GM12878 (cell line): ENCODE measurements around the gene NEAT1. TPM values are rescaled to one million over a fixed set of nuclear protein-coding genes. Genes with fewer than 3 reads are reported as not detected.
A peak's percentile ranks its signal among the peaks of the same experiment; 100 is the strongest.

Experiments
- CHD2 ChIP-seq: IDR thresholded peaks from 2 replicates; pipeline ENCODE4 v1.6.1; 2011; ENCODE audit warnings: low read depth, low read length, improper control_type of control experiment, borderline replicate concordance
- CTCF ChIP-seq, 3 experiments: IDR thresholded peaks in 2 of 3; conservative IDR thresholded peaks in 1 of 3; 2 replicates each; pipeline ENCODE4 v1.5.1; 2011; ENCODE audit warnings: low read depth in 3 of 3, low read length in 3 of 3, mild to moderate bottlenecking in 3 of 3, control low read depth in 2 of 3, moderate library complexity in 2 of 3, inconsistent platforms in 1 of 3, mixed read lengths in 1 of 3; ENCODE audit not compliant: control insufficient read depth in 2 of 3, insufficient read depth in 1 of 3; ENCODE audit errors: extremely low read depth in 1 of 3
- KDM1A ChIP-seq: fragments of 200-600 bp; sonication (generic); IDR thresholded peaks from 2 replicates; pipeline ENCODE4 v1.6.1; 2016; ENCODE audit warnings: borderline replicate concordance
- SIX5 ChIP-seq: IDR thresholded peaks from 2 replicates; pipeline ENCODE4 v1.6.1; 2011; ENCODE audit warnings: mild to moderate bottlenecking, low read depth, low read length, moderate library complexity; ENCODE audit not compliant: severe bottlenecking
- STAT3 ChIP-seq: IDR thresholded peaks from 2 replicates; pipeline ENCODE4 v1.6.1; 2011; ENCODE audit warnings: low read depth, low read length, improper control_type of control experiment
- ZNF592 ChIP-seq: fragments of 450-650 bp; IDR thresholded peaks from 2 replicates; pipeline ENCODE4 v1.6.1; 2017; ENCODE audit warnings: mild to moderate bottlenecking, moderate library complexity
- polyA plus RNA-seq, 11 experiments: library from polyadenylated mRNA; depleted of rRNA in 4 of 11; unstranded in 6 of 11; stranded (reverse) in 5 of 11; fragments of >200 nt; fragmentation: Nextera tagmentation in 4 of 11; fragmentation: Illumina TruSeq in 1 of 11; extraction: Ambion mirVana in 4 of 11; extraction: Trizol in 1 of 11; gene quantifications; 1 replicate in 1 of 11; 2 replicates in 10 of 11; pipeline versions ENCODE4 v1.2.1 to v1.2.3, GENCODE V29; 2011 to 2016; ENCODE audit warnings: inconsistent platforms in 2 of 11, missing spikeins in 2 of 11, low read depth in 1 of 11
- total RNA-seq, 4 experiments: library from RNA; depleted of rRNA in 3 of 4; stranded (reverse); fragments of >200 nt in 3 of 4; fragmentation: Illumina TruSeq in 1 of 4; extraction: Trizol in 1 of 4; gene quantifications; 2 replicates each; pipeline versions ENCODE4 v1.2.1 to v1.2.3, GENCODE V29; 2013 to 2021

NEAT1 gene
- total and polyA plus RNA-seq, 10 of the 15 experiments (the other 5 are each of a cell fraction or from before 2014, with no cell fraction given): 13.6 to 328 (median 69.4) TPM

- TF ChIP-seq CTCF (IDR thresholded peaks at IDR 0.05 in 2 of 3, conservative IDR thresholded peaks at IDR 0.05 in 1 of 3; ENCODE audit: control insufficient read depth in 2 of 3, extremely low read depth in 1 of 3, insufficient read depth in 1 of 3, low read depth in 3 of 3, low read length in 3 of 3) (no peak), CHD2 (peak; percentile 94), STAT3 (no peak), ZNF592 (peak; percentile 77; the same call in 1 of the 2 replicates), KDM1A (no peak), SIX5 (no peak)
These were observed 585 bp upstream of the NEAT1 start (continued) for GRCh38 chr11:65421794-65422632.
